Retinal pigment epithelial cell (primary cell): Measurements from ENCODE around the gene LIMA1.
"Not testable (repeated sequence)": the region's sequence is repeated elsewhere in the genome, so short reads cannot be mapped to it uniquely, and the experiment has no call there.

ENCODE experiments used
- DNase-seq: peaks from one replicate; pipeline ENCODE4 v3.0.0-alpha.2; 2010; ENCODE audit warnings: low read depth
- H3K4me3 ChIP-seq: 2 replicates; pipeline ENCODE4 v1.5.1; 2011; ENCODE audit warnings: mild to moderate bottlenecking, low read length, control low read depth, moderate library complexity
- TF ChIP-seq, protein P1 (sequence below): conservative IDR thresholded peaks from 2 replicates; pipeline ENCODE4 v1.5.1; 2011; ENCODE audit warnings: low read depth, low read length, control low read depth, inconsistent platforms

The LIMA1 gene

DNA sequence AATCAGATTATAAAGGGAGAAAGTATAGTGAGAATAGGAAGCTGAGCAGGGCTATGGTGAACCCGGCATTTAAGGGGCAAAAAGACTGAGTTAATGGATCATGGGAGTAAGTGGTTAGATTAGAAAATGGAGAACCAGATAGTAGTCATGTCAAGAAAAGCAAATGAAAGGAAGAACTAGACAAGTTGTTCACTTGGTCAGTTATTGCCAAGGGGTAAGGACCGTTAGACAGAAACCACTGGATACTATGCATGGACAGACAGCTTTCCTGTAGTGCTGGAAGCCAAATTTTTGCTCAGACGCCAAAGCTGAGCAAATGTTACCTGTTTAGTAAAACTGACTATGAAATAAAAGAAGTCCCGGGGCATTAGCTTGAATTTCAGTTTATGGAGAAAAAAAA is 3.8 kb downstream of the LIMA1 start:
- no peak overlapping the region for H3K4me3 ChIP-seq
- TF ChIP-seq, protein P1, sequence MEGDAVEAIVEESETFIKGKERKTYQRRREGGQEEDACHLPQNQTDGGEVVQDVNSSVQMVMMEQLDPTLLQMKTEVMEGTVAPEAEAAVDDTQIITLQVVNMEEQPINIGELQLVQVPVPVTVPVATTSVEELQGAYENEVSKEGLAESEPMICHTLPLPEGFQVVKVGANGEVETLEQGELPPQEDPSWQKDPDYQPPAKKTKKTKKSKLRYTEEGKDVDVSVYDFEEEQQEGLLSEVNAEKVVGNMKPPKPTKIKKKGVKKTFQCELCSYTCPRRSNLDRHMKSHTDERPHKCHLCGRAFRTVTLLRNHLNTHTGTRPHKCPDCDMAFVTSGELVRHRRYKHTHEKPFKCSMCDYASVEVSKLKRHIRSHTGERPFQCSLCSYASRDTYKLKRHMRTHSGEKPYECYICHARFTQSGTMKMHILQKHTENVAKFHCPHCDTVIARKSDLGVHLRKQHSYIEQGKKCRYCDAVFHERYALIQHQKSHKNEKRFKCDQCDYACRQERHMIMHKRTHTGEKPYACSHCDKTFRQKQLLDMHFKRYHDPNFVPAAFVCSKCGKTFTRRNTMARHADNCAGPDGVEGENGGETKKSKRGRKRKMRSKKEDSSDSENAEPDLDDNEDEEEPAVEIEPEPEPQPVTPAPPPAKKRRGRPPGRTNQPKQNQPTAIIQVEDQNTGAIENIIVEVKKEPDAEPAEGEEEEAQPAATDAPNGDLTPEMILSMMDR = no peak
- no peak for DNase-seq

DNA sequence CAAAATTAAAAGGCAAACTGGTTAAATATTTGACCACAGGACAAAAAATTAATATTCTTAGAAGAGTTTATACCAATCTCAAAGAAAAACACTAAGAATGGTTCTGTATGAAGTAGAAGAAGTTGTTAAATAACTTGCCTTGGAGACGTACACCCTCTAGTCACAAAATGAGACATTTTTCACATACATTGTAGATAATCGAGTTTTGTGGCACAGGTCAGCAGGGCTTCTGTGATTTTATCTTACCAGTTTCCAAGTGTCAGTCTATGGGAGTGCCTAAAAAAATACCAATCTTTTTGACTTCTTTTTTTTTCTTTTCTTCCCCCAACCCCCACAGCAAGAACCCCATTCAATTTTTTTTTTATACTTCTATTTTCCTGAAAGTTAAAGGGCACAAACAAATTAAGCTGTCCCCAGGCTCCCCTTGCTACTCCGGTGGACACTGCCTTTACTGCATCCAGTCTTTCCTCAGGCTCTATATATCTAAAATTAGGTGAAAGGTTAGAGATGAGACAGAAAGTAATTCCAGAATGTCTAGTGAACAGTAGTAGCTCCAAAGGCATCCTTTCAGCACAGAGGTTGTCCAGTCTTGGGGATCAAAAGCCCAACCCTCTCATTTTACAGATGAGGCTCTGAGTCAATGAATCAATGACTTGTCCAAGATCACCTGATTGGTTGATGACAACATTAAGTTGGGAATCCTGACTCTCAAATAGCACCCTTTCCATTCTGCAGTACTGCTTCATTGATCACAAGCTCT is 6.2 kb downstream of the LIMA1 start:
- TF ChIP-seq, protein P1 = no peak
- no peak for DNase-seq
- no peak overlapping the region for H3K4me3 ChIP-seq

DNA sequence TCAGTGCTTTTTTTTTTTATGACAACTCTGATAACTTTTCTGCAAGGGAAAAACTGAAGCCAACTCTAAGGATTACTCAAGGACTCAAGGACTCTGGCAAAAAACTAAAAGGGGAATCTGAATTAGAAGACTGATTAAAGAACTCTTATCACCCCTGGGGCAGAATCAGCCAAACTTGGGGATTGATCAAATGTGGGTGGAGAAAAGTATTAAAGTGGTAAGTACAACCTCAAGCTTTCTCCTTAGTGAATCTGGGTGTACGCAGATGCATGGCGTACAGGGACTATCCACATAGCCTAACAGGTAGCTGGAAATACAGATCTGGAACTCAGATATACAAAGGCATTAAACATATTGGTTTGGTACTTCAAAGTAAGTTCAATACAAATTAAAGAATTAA is 7.3 kb downstream of the LIMA1 start:
- TF ChIP-seq, protein P1 = no peak
- DNase-seq = no peak
- H3K4me3 ChIP-seq = no peak overlapping the region

DNA sequence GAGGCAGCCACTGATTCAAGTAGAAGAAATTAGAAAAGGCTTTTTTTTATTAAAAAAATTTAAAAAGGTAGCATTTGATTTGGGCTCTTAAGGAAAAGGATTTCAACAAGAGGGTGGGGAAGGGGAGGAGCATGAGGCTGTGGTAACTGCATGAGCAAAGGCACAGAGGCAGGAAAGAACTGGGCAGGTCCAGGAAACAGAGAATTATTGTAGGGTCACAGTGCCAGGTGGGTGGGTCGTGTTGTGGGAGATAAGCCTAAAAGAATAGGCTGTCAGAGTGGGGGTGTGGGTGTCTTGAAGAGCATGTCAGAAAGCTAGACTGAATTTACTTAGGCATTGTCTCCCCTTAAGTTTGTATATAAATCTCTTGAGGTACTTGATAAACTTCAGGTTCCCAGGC is 7.8 kb downstream of the LIMA1 start:
- no peak overlapping the region for H3K4me3 ChIP-seq
- TF ChIP-seq, protein P1 = no peak
- DNase-seq = no peak

DNA sequence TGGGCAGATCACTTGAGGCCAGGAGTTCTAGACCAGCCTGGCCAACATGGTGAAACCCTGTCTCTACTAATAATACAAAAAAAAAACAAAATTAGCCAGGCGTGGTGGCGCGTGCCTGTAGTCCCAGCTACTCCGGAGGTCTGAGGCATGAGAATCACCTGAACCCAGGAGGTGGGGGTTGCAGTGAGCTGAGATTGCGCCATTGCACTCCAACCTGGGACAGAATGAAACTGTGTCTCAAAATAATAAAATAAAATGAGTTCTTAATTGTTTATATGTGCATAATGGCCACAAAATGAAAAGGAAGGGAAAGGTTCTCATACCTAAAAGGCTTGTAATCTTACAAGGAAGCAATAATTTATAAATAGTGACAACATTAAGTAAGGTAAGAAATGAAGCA is 8.2 kb downstream of the LIMA1 start:
- not testable (repeated sequence) for DNase-seq, H3K4me3 ChIP-seq

DNA sequence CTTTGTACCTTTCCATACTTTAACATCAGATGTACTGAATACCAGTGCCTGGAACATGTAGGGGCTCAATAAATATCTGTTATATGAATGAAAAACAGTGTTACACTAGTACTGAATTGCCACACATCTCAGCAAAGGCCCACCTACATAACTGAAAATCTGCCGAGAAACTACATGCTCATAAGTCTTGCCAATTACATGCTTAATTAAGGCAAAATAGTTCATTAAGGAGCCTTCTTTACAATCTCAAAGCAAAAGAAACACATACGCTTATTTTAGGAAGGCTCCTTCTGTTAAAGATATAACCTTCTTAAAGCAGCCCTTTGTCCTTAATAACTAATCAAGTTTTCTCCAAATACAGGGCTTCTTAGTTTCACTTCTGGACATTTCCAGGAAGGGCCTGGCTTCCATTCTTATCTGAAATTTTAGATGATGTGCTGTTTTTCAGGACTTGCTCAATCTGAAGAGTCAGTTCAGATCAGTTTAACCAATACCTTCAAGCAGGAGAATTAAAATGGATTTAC is 11.5 kb downstream of the LIMA1 start:
- DNase-seq = no peak
- TF ChIP-seq, protein P1 = no peak
- no peak overlapping the region for H3K4me3 ChIP-seq

DNA sequence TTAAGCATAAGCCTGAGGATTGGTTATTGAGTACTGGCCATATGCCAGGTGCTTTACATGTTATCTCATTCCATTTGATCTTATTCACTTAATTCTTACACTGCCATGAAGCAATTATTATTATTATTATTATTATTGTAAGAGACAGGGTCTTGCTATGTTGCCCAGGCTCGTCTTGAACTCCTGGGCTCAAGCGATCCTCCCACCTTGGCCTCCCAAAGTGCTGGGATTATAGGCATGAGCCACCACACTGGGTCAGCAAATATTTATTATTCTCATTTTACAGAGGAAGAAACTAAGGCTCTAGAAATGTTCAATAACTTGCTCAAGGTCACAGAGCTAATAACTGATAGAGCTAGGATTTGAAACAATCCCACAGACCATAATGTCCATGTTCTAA is 14.8 kb downstream of the LIMA1 start:
- no peak overlapping the region for H3K4me3 ChIP-seq
- TF ChIP-seq, protein P1 = no peak
- DNase-seq = no peak
